MCF 10A (cell line): ENCODE results near the gene UPK1B. TPM values are rescaled to one million over a fixed set of nuclear protein-coding genes. Genes with fewer than 3 reads are reported as not detected.

Experiments
- BruUV-seq: library from RNA; stranded (reverse); fragments of 400-500 nt; replicated peaks from 2 replicates; lab custom pipeline; 2021; lab: Mats Ljungman, UMichigan
- CTCF ChIA-PET: fragments of 300-600 bp; sonication (Branson Sonifier 250); formaldehyde crosslinking; extraction: SDS; loops from one replicate; lab custom pipeline; 2021; ENCODE audit warnings: antibody characterized with exemption, inconsistent platforms; lab: Yijun Ruan, JAX
- POLR2A ChIA-PET: fragments of 300-600, 350-650 bp; sonication (Branson Sonifier 250); formaldehyde crosslinking; extraction: SDS; loops from one replicate; lab custom pipeline; 2020; ENCODE audit warnings: antibody characterized with exemption, inconsistent platforms; lab: Yijun Ruan, JAX
- DNase-seq: peaks from one replicate; pipeline ENCODE4 v3.0.0-alpha.2; 2018; ENCODE audit not compliant: unreplicated experiment
- H3K27ac Mint-ChIP-seq: one replicate; pipeline ENCODE4 v1.8.0; 2022; ENCODE audit warnings: mild to moderate bottlenecking, low read depth, mixed read lengths; ENCODE audit not compliant: unreplicated experiment
- H3K27me3 Mint-ChIP-seq: one replicate; pipeline ENCODE4 v1.8.0; 2022; ENCODE audit warnings: mixed read lengths; ENCODE audit not compliant: insufficient read depth, unreplicated experiment
- H3K36me3 Mint-ChIP-seq: one replicate; pipeline ENCODE4 v1.8.0; 2022; ENCODE audit warnings: mild to moderate bottlenecking, moderate library complexity, mixed read lengths; ENCODE audit not compliant: insufficient read depth, unreplicated experiment
- H3K4me1 Mint-ChIP-seq: one replicate; pipeline ENCODE4 v1.8.0; 2022; ENCODE audit warnings: mixed read lengths; ENCODE audit not compliant: insufficient read depth, unreplicated experiment
- H3K4me3 Mint-ChIP-seq: one replicate; pipeline ENCODE4 v1.8.0; 2022; ENCODE audit warnings: mild to moderate bottlenecking, moderate library complexity, mixed read lengths; ENCODE audit not compliant: unreplicated experiment
- H3K9me3 Mint-ChIP-seq: one replicate; pipeline ENCODE4 v1.8.0; 2022; ENCODE audit warnings: mixed read lengths; ENCODE audit not compliant: unreplicated experiment
- intact Hi-C: fragments of 100-400 bp; cut with micrococcal nuclease; formaldehyde crosslinking; loops from 2 replicates; pipeline ENCODE4 v1.14.1; 2022
- total RNA-seq: library from RNA; stranded (reverse); gene quantifications from 2 replicates; pipeline ENCODE4 v1.2.3, GENCODE V29; 2022
- TF ChIP-seq, protein P1 (sequence below): fragments of 200-600 bp; IDR thresholded peaks from one replicate; pipeline ENCODE4 v1.8.0; 2022; ENCODE audit warnings: antibody characterized with exemption, mild to moderate bottlenecking; ENCODE audit not compliant: unreplicated experiment

UPK1B gene
- total RNA-seq, 1 experiment from 2014 or later = not detected

DNA sequence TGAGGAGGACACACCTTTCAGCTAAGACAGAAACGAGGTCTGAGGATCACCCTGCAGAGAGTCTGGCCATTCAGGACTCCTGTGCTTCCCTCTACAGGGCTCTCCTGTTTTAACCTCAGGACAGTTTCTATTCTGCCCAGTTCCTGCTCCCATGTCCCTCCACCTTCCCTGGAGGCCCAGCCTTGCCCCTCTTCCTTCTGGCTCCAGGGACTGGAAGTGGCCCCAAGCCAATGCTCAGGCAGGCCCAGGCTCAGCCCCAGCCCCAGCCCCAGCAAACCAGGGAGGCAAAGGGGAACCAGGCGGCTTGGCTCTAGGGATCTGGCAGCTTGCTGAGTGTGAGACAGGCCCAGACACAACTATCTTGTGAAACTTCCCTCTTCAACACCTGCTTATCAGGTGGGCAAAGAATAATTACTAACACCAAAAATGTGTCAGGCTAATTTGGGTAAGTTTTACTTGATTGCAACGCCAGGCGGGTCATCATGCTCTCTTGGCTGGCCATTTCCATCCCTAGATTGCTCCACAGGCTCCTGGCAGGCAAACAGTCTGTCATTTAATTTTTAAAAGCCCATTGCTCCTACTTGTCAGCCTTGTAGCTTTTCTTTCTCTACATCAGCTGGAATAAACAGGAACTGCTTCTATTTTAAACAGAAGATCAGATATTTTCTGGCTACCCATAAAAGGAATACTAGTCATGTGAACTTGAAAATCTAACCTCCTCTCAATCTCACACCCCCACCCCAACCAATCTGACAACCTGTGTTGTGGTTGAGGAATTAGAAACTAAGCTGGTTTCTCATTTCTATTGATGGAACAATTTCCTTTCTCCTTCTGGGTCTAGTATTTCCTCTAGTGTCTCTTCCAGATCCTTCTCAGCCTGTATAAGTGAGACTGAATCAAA lies 33.5 kb downstream of the UPK1B start:
- intact Hi-C loops = loop anchor here (1.0 kb wide), 1 partner anchor 62 kb away; no protein-coding TSS in a partner anchor
- H3K27me3 Mint-ChIP-seq = no peaks in the 10 kb centered on the region
- peak overlapping the region; percentile 72 for H3K27ac Mint-ChIP-seq
- H3K9me3 Mint-ChIP-seq = no peaks in the 10 kb centered on the region
- H3K4me1 Mint-ChIP-seq = peaks cover 22% of the 10 kb centered on the region
- DNase-seq = peak; percentile 72
- no peak overlapping the region for H3K4me3 Mint-ChIP-seq
- BruUV-seq = no TSS peak
- POLR2A ChIA-PET = interaction anchor here (0.7 to 1.9 kb wide), 13 partner anchors 9 to 582 kb away, joined by 3 to 9 read pairs (median 3); partner anchors contain the start of gene B4GALT4
- H3K36me3 Mint-ChIP-seq = peaks cover 12% of the 10 kb centered on the region
- TF ChIP-seq, protein P1, sequence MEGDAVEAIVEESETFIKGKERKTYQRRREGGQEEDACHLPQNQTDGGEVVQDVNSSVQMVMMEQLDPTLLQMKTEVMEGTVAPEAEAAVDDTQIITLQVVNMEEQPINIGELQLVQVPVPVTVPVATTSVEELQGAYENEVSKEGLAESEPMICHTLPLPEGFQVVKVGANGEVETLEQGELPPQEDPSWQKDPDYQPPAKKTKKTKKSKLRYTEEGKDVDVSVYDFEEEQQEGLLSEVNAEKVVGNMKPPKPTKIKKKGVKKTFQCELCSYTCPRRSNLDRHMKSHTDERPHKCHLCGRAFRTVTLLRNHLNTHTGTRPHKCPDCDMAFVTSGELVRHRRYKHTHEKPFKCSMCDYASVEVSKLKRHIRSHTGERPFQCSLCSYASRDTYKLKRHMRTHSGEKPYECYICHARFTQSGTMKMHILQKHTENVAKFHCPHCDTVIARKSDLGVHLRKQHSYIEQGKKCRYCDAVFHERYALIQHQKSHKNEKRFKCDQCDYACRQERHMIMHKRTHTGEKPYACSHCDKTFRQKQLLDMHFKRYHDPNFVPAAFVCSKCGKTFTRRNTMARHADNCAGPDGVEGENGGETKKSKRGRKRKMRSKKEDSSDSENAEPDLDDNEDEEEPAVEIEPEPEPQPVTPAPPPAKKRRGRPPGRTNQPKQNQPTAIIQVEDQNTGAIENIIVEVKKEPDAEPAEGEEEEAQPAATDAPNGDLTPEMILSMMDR = no peak
- CTCF ChIA-PET = interaction anchor here (0.6 to 2.6 kb wide), 14 partner anchors 10 to 474 kb away, joined by 3 to 28 read pairs (median 4); partner anchors contain the start of genes B4GALT4, POGLUT1 and TEX55

DNA sequence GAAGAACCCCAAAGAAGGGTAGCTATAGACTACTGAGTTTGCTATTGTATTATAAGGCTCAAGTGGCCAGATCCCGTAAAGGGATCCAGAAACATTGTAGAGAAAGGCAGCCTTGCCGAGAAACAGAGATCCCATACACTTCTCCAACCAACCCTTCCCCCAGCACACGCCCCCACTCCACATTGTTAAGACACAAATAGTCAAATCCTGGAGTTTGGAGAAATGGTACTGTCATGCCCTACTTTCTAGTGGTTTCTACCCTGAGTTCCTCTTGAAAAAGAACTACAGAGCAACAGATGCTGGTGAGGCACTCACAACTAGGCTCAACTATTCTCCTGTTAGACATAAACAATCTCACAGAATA lies 34.1 kb downstream of the UPK1B start:
- Mint-ChIP-seq H3K4me1 (peaks cover 22% of the 10 kb centered on the region), H3K9me3 (no peaks in the 10 kb centered on the region), H3K27ac (peak overlapping the region; percentile 72), H3K4me3 (no peak overlapping the region), H3K36me3 (peaks cover 14% of the 10 kb centered on the region), H3K27me3 (no peaks in the 10 kb centered on the region)
- BruUV-seq = no TSS peak
- ChIA-PET CTCF (interaction anchor here (0.6 to 2.6 kb wide), 11 partner anchors 15 to 322 kb away, joined by 3 to 28 read pairs (median 4); partner anchors contain the start of genes B4GALT4, POGLUT1 and TEX55), POLR2A (interaction anchor here (0.7 to 1.9 kb wide), 11 partner anchors 9 to 426 kb away, joined by 3 to 9 read pairs (median 3); partner anchors contain the start of gene B4GALT4)
- intact Hi-C loops = no loop called here
- no peak for DNase-seq
- TF ChIP-seq, protein P1 = no peak

DNA sequence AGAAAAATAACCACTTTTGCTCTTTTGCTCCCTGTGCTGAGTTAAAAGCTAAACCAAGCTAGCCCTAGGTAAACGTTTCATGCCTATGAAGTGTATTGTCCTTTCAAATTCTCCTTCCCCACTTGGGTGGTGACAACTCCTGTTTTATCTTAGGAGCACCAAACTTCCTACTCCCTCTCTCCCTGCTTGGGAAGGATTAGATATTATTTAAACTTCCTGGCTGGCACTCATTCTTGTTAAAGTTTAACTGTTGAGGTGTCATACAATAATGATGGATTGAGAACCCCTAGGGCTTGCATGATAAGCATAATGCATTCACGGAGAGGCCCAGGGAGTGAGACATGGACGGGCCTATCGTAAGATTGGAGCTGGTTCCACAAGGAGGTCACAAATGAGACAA lies 37.8 kb downstream of the UPK1B start:
- TF ChIP-seq, protein P1 = no peak
- Mint-ChIP-seq H3K9me3 (no peaks in the 10 kb centered on the region), H3K36me3 (peaks cover 51% of the 10 kb centered on the region), H3K27me3 (no peaks in the 10 kb centered on the region), H3K27ac (no peak overlapping the region), H3K4me3 (no peak overlapping the region), H3K4me1 (peaks cover 14% of the 10 kb centered on the region)
- POLR2A ChIA-PET = interaction anchor here (1.9 kb wide), 1 partner anchor 30 kb away, joined by 7 read pairs; the partner anchor contains the start of gene B4GALT4
- BruUV-seq = no TSS peak
- no peak for DNase-seq
- intact Hi-C loops = no loop called here
- CTCF ChIA-PET = interaction anchor here (1.0 to 1.3 kb wide), 4 partner anchors 19 to 327 kb away, joined by 3 to 6 read pairs (median 4); no protein-coding TSS in a partner anchor

DNA sequence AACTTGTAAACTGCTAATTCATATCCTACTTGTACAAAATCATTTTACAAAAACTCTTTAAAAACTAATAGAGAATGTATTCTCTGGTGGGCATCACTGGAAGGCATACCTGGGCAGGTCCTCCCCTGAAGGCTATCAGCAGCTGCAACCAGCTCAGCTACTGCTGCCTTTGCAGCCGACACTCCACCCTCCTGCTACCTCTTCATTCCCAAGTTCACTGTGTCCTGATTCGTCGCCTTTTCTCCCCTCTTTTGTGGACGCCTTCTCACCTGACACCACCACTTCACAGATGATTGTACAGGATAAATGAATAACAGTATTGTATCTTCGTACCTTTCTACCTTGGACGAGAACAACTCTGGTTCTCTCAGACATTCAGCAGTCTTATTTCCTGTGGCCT lies 38.4 kb downstream of the UPK1B start:
- no peak for DNase-seq
- TF ChIP-seq, protein P1 = no peak
- peaks cover 8% of the 10 kb centered on the region for H3K4me1 Mint-ChIP-seq
- no peaks in the 10 kb centered on the region for H3K27me3 Mint-ChIP-seq
- H3K9me3 Mint-ChIP-seq = no peaks in the 10 kb centered on the region
- no peak overlapping the region for H3K27ac Mint-ChIP-seq
- intact Hi-C loops = no loop called here
- TSS peak; percentile 82 for BruUV-seq
- ChIA-PET POLR2A (interaction anchor here (1.9 kb wide), 1 partner anchor 29 kb away, joined by 7 read pairs; the partner anchor contains the start of gene B4GALT4), CTCF (interaction anchor here (1.1 kb wide), 1 partner anchor 19 kb away, joined by 4 read pairs; no protein-coding TSS in a partner anchor)
- no peak overlapping the region for H3K4me3 Mint-ChIP-seq
- peaks cover 55% of the 10 kb centered on the region for H3K36me3 Mint-ChIP-seq
